Dedifferentiated amniotic fluid mesenchymal stem cell (primary cell): ENCODE results near the gene VRK3.

Source experiments
- DNase-seq: peaks from one replicate; pipeline ENCODE4 v3.0.0-alpha.2; 2016; ENCODE audit errors: extremely low spot score

Gene VRK3

GRCh38 chr19:49929611-49930482 is 95.3 kb downstream of the VRK3 start:
- peak; percentile 90 for DNase-seq

- DNase-seq, result peak; percentile 43
Observed at GRCh38 chr19:49929121-49929610, 96.0 kb downstream of the VRK3 start, which contains the start of the genes ATF5 and NUP62. Gene ATF5 (plus strand): TSS chr19:49929205. CDS start chr19:49930851, 1,646 bp downstream. Gene NUP62 (minus strand): TSS chr19:49929504. CDS start chr19:49909807, 19,697 bp downstream.

- DNase-seq, result no peak
Observed at GRCh38 chr19:49927526-49928264, 97.5 kb downstream of the VRK3 start.

GRCh38 chr19:49926515-49926914 is 98.7 kb downstream of the VRK3 start:
- DNase-seq, result no peak
